ENCODE measurements around the gene SPTLC2. TPM values are rescaled to one million over a fixed set of nuclear protein-coding genes. Genes with fewer than 3 reads are reported as not detected.

SPTLC2 gene
- total RNA-seq, 1 donor from 2014 or later = 44.2 TPM

DNA sequence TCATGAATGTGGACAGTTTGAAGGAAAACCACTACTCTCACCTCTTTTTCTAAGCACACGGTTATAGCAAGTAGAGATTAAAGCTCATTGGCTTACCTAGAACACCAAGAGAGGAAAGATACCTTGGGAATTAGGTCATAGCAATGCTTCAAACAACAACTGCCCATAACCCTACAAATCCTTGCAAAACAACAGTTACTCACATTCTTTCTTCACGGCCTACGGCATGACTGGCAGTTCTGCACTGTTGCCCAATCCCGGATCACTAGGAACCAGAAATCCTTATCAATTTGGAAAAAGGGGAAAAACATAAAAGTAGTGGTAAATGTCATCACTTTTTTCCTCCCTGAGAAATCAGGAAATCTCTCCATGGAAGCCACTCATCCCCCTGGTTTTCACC is 108.2 kb downstream of the SPTLC2 start:
- Histone ChIP-seq H3K4me3 (no peak overlapping the region), H3K4me1 (no peaks in the 10 kb centered on the region), H3K9me3 (no peaks in the 10 kb centered on the region), H3K36me3 (peaks cover 47% of the 10 kb centered on the region), H3K27me3 (no peaks in the 10 kb centered on the region), H3K27ac (no peak overlapping the region)
- intact Hi-C loops (cut with DNase I) = no loop called here
- TF ChIP-seq, protein P1, sequence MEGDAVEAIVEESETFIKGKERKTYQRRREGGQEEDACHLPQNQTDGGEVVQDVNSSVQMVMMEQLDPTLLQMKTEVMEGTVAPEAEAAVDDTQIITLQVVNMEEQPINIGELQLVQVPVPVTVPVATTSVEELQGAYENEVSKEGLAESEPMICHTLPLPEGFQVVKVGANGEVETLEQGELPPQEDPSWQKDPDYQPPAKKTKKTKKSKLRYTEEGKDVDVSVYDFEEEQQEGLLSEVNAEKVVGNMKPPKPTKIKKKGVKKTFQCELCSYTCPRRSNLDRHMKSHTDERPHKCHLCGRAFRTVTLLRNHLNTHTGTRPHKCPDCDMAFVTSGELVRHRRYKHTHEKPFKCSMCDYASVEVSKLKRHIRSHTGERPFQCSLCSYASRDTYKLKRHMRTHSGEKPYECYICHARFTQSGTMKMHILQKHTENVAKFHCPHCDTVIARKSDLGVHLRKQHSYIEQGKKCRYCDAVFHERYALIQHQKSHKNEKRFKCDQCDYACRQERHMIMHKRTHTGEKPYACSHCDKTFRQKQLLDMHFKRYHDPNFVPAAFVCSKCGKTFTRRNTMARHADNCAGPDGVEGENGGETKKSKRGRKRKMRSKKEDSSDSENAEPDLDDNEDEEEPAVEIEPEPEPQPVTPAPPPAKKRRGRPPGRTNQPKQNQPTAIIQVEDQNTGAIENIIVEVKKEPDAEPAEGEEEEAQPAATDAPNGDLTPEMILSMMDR (IDR thresholded peaks at IDR 0.05) = no peak
- no peak for DNase-seq
- no peak for ATAC-seq

DNA sequence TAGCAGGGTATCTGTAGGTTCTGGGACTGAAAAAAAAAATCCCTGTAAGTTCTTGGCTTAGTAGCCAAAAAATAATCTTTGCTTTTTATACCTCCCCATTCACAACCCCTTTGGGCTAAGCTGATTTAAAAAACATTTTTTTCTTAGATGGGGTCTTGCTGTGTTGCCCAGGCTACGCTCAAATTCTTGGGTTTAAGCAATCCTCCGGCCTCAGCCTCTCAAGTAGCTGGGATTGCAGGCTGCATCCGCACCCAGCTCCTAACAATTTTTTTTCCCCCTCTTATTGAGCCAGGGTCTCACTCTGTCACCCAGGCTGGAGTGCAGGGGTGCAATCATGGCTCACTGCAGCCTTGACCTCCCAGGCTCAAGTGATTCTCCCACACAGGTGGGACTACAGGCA is 108.7 kb downstream of the SPTLC2 start:
- intact Hi-C loops (cut with DNase I) = no loop called here
- Histone ChIP-seq H3K9me3 (no peaks in the 10 kb centered on the region), H3K4me3 (no peak overlapping the region), H3K4me1 (no peaks in the 10 kb centered on the region), H3K27ac (no peak overlapping the region), H3K36me3 (peaks cover 47% of the 10 kb centered on the region), H3K27me3 (no peaks in the 10 kb centered on the region)
- TF ChIP-seq, protein P1 (IDR thresholded peaks at IDR 0.05) = no peak
- ATAC-seq (no peak), DNase-seq (no peak)

DNA sequence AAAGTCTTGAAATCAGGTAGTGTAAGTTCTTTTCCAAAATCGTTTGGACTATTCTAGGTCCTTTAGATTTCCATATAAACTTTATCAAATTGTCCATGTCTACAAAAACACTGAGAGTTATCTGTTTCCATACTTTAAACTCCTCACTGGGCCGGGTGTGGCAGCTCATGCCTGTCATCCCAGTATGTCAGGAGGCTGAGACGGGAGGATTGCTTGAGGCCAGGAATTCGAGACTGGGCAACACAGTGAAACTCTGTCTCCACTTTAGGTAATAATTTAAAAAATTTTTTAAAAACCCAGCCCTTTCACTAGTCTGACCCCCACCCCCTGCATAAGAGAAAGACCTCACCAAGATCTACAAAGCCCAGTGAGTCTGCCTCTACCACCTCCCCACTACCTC is 111.4 kb downstream of the SPTLC2 start:
- TF ChIP-seq, protein P1 (IDR thresholded peaks at IDR 0.05) = no peak
- no peaks in the 10 kb centered on the region for H3K4me1 ChIP-seq
- intact Hi-C loops (cut with DNase I) = no loop called here

DNA sequence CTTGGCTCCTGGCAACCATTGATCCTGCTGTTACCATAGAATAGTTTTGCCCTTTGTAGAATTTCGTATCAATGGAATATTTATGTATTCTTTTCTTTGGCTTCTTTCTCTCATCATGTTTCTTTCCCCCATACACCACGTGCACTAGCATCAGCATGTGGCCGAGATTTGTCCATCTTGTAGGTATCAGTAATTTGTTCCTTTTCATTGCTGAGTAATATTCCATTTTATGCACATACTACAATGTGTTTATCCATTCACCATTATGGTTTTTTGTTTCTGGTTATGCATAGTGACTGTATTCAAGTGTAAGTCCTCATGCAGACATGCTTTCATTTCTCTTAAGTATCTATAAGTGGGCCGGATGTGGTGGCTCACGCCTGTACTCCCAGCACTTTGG is 113.3 kb downstream of the SPTLC2 start:
- intact Hi-C loops (cut with DNase I) = no loop called here
- Histone ChIP-seq H3K9me3 (no peaks in the 10 kb centered on the region), H3K4me1 (peaks cover 9% of the 10 kb centered on the region), H3K36me3 (peaks cover 6% of the 10 kb centered on the region), H3K27me3 (peaks cover 23% of the 10 kb centered on the region), H3K27ac (no peak overlapping the region), H3K4me3 (no peak overlapping the region)
- TF ChIP-seq, protein P1 (IDR thresholded peaks at IDR 0.05) = no peak
- ATAC-seq (no peak), DNase-seq (no peak)

More for the DNA sequence above, 111.4 kb downstream of the SPTLC2 start:
- Histone ChIP-seq H3K36me3 (peaks cover 21% of the 10 kb centered on the region), H3K9me3 (no peaks in the 10 kb centered on the region), H3K27me3 (peaks cover 4% of the 10 kb centered on the region), H3K27ac (no peak overlapping the region), H3K4me3 (no peak overlapping the region)
- ATAC-seq (no peak), DNase-seq (no peak)

DNA sequence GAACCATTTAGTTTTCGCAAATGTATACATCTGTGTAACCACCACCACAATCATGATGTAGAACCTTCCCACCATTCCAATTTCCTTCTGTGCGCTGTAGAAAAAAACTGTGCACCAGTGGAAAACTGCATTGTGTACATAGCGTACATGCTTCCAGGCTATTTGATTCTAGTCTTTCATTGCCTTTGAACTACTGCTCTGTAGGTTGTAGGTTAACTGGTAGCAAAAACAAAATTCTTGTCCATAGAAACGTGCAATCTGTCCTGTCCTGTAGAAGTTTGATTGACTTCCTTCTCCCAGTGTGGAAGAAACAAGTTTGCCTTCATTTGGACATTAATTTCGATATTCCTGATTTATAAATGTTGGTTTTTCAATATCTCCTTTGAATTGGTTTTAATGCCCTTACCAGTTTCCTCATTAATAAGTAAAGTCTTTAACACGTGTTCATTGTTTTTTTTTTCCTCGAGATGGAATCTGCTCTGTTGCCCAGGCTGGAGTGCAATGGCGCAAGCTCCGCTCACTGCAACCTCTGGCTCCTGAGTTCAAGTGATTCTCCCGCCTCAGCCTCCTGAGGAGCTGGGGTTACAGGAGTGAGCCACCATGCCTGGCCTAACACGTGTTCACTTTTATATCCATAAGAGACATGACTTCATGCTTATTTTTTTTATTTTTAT is 114.2 kb downstream of the SPTLC2 start:
- DNase-seq = peak; percentile 25

More for the DNA sequence above, 114.2 kb downstream of the SPTLC2 start:
- no peak overlapping the region for H3K27ac ChIP-seq
- peaks cover 12% of the 10 kb centered on the region for H3K4me1 ChIP-seq
- no peak overlapping the region for H3K4me3 ChIP-seq
- H3K9me3 ChIP-seq = no peaks in the 10 kb centered on the region
- intact Hi-C loops (cut with DNase I) = no loop called here
- TF ChIP-seq, protein P1 (IDR thresholded peaks at IDR 0.05) = no peak
- peaks cover 27% of the 10 kb centered on the region for H3K27me3 ChIP-seq
- no peaks in the 10 kb centered on the region for H3K36me3 ChIP-seq
- no peak for ATAC-seq

Data from upper lobe of right lung (tissue), 1 donor.